NCI-H128 (cell line): ENCODE measurements around the gene SAT1.
"Not testable (repeated sequence)": the region's sequence is repeated elsewhere in the genome, so short reads cannot be mapped to it uniquely, and the experiment has no call there.

Experiments
- DNase-seq: peaks from one replicate; lab custom pipeline; 2025; ENCODE audit not compliant: unreplicated experiment; lab: John Stamatoyannopoulos, UW

SAT1 gene

DNA sequence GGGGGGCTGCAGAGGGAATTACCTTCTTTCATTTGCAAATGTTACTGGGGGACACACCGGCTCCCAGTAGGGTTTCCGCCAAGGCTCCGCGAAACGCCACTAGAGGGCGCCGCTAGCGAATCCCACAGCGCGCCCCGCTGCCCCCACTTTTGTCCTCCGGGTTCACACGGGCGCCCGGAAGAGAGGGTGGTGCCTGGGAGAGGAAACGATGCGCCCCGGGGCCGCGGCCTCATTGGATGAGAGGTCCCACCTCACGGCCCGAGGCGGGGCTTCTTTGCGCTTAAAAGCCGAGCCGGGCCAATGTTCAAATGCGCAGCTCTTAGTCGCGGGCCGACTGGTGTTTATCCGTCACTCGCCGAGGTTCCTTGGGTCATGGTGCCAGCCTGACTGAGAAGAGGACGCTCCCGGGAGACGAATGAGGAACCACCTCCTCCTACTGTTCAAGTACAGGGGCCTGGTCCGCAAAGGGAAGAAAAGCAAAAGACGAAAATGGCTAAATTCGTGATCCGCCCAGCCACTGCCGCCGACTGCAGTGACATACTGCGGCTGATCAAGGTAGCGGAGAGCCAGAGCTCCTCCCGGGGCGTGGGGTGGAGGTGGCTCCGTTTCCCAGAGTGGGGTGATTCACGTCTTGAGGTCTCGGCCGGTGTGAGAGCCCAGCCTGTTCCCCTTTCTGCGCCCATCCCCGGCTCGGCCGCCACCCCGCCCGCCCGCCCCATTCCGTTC, at the start of gene SAT1:
Gene SAT1, plus strand, starts transcription at position 311 of the 726 bp plus-strand sequence. Its CDS starts 179 bp downstream, at position 490.
- DNase-seq = peak; percentile 91

DNA sequence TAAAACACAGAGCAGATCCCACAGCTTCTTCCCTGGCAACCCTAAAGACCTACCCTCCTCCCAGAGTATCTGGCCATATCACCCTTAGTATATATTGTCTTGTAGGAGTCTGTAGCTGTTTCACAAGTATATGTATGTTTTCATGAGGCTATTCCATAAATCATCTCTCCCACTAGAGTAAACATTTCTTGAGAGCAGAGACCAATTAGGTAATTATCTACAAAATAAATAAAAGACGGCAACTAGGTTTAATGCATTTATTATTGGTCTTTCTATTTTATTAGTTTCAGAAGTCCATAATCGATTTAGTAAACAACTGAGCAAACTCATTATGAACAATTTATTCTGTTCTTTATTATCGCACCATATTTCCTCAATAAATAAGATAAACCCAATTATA, 46.9 kb upstream of the SAT1 start:
- no peak for DNase-seq

DNA sequence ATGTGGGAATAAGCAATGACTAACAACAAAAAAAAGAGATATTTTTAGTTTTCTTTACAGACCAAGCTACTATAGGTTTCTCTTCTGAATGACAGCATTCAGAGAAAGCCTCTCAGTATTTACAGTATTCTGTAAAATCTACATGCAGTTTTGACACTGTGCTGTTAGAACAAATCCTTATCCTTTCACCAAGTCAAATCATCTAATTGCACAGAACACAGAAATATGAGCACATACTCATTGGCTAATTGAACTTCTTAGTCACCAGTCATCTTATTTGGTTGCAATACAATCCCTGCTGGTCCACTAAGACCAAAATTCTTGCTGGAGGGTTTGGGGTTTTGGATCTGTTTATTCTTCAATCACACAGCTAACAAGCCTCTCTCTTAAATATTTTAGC, 45.6 kb upstream of the SAT1 start:
- no peak for DNase-seq

- DNase-seq = no peak
Observed at GRCh38 chrX:23742174-23742696, 40.7 kb upstream of the SAT1 start.

GRCh38 chrX:23742697-23743622, 40.0 kb upstream of the SAT1 start, which contains the start of gene ACOT9:
TSS of gene ACOT9 (minus strand) at chrX:23743276. CDS start at chrX:23743144, 132 bp downstream.
- peak; percentile 26 for DNase-seq

GRCh38 chrX:23743623-23743971, 39.4 kb upstream of the SAT1 start:
- not testable (repeated sequence) for DNase-seq

DNA sequence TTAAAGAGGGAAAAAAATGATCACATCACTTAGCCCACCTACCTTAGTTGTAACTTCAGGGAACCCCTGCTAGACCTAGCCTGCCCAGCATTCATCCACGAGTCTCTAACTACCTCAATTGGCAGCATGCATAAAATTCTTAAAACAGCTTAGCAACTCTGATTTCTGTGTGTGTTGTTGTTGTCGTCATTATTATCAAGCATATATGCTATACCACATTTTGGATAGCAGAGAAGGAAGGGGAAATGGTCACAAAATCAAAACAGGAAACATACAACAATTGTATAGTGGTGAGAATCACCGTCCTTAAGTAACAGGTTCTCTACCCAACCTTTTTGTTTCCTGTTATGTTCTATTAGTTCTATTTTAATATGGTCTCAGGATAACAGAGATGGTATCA, 37.2 kb upstream of the SAT1 start:
- DNase-seq = no peak

DNA sequence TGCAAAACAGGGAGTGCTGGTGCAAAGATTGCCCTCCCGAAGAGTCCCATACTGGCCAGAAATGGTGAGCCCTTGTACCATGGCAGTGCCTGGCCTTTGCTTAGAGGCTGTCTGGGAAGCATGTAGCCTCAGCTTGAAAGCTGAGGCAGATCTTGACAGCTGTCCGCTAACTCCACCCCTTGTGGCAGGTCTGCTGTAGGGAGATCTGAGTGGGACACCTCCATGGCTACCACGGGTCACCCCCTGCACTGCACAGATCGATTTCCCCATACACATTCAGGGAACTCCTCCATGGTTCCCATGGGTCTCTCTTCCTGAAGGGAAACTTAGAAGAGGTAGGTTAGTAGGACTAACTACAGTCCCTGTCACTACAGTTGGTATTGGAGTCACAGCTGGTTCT, 33.8 kb upstream of the SAT1 start:
- DNase-seq = no peak

DNA sequence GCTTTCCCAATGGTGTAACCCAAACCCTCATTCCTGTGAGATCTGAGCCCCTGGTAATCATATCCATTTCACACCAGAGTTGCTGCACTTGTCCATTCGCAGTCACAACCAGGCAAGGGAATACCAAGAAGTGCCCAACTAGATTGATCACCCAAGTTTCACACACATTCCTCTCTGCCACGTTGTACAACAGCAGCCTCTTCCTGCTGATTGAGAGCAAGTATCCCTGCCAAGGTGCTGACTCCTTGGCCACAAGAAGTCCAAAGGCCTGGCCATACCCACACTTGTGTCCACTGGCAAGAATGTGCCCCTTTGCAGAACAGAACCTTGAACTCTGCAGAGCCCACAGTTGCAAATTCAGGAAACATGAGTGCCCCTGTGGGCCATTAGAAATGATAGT, 33.4 kb upstream of the SAT1 start:
- no peak for DNase-seq

DNA sequence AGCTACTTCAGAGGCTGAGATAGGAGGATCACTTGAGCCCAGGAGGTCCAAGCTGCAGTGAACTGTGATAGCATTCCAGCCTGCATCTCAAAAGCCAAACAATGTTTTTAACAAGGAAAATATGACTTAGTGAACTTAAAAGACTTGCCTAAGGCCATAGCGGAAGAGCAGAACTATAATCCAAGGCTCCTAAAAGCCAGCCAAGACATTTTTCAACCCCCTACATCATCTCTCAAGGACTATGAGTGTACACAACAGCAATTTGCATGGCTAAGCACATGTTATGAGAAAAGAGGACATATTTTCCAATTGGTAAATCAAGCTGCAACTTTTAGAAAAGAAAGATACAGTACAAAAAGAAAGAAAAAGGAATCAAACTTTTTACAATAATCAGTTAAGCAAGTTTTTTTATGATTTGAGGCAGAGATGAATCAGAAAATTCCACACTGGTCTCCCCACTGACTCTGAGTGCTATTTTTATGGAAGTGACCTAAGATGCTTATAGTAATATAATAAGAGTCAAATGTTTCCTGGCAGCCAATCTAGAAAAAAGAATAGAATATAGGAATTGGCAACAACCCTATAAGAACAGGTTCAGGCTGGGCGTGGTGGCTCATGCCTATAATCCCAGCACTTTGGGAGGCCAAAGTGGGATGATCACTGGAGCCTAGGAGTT, 30.1 kb upstream of the SAT1 start:
- DNase-seq = no peak

GRCh38 chrX:23754664-23755063, 28.3 kb upstream of the SAT1 start:
- DNase-seq = no peak

GRCh38 chrX:23756165-23756564, 26.8 kb upstream of the SAT1 start:
- DNase-seq = peak; percentile 2

DNA sequence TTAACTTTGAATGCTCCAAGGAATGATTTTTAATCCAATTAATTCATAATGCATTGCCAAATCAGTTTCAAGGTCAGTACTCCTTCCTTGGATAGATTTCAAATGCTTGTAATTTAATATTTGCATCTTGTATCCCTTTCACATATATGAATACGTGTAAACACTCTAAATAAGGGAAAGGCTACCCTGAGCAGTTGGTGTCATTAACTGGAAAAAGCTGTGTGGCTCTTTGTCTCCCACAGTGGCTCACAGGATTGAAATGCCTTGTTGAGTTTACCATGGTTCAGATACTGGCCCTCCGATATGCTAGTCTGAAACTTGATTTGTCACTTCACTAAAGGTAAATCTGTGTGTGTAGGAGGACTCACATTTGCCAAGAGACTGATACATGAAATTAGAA, 23.2 kb upstream of the SAT1 start:
- no peak for DNase-seq

- no peak for DNase-seq
Observed at GRCh38 chrX:23764188-23764984, 18.6 kb upstream of the SAT1 start.

- no peak for DNase-seq
Observed at GRCh38 chrX:23765449-23765848, 17.5 kb upstream of the SAT1 start.

GRCh38 chrX:23765868-23766267, 17.1 kb upstream of the SAT1 start:
- no peak for DNase-seq

GRCh38 chrX:23766650-23767551, 16.1 kb upstream of the SAT1 start:
- no peak for DNase-seq

DNA sequence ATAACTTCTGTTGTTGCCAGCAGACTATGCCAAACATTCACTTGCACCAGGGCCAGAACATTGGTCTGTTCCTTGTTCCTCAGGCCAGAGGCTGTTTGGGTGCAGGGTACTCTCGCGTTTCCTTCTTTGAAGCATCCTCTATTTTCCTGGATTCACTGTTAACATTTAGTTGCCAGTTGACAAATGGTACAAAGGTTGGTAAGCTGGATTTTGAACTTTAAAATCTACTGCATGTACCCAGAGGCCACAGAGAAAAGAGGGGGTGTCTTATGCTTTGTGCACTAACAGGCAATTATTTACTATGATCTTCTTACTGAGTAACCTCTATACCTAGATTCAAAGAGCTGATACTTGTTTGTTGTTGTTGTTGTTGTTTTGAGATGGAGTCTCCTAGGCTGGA, 12.8 kb upstream of the SAT1 start:
- no peak for DNase-seq

GRCh38 chrX:23771086-23771485, 11.9 kb upstream of the SAT1 start:
- DNase-seq = not testable (repeated sequence)
